SH-SY5Y (cell line): ENCODE data around the gene ALDH3B1.

Source experiments
- GATA2 ChIP-seq: IDR thresholded peaks from 2 replicates; pipeline ENCODE4 v1.6.1; 2011; ENCODE audit warnings: mild to moderate bottlenecking, low read depth, low read length
- GATA3 ChIP-seq: IDR thresholded peaks from 2 replicates; pipeline ENCODE4 v1.6.1; 2011; ENCODE audit warnings: low read depth, mild to moderate bottlenecking, low read length, moderate library complexity

DNA sequence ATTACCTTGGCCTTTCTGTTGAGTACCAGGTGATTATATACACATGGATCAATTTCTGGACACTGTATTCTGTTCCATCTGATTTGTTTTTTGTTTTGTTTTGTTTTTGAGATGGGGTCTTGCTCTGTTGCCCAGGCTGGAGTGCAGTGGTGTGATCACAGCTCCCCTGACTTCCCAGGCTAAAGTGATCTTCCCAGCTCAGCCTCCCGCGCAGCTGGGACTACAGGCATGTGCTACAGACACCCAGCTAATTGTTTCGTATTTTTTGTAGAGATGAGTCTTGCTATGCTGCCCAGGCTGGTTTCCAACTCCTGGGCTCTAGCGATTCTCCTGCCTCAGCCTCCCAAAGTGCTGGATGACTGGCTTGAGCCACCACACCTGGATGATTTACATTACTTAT is 47.7 kb downstream of the ALDH3B1 start:
- TF ChIP-seq GATA3, result no peak
- no peak for TF ChIP-seq GATA2
